H9 (cell line): ENCODE data around the gene CFDP1. TPM values are rescaled to one million over a fixed set of nuclear protein-coding genes. Genes with fewer than 3 reads are reported as not detected.

Experiments used
- DNase-seq: peaks from one replicate; pipeline ENCODE4 v3.0.0-alpha.2; 2017
- H2AFZ ChIP-seq: one replicate; pipeline ENCODE4 v1.6.1; 2013; ENCODE audit warnings: mild to moderate bottlenecking, low read length, control low read depth, moderate library complexity
- H2AK5ac ChIP-seq: 2 replicates; pipeline ENCODE4 v1.6.1; 2013; ENCODE audit warnings: low read length, control low read depth, mixed read lengths; ENCODE audit not compliant: insufficient read length
- H2BK120ac ChIP-seq: one replicate; pipeline ENCODE4 v1.6.1; 2013; ENCODE audit warnings: low read depth, mild to moderate bottlenecking, low read length, control low read depth, inconsistent platforms; ENCODE audit not compliant: poor library complexity, severe bottlenecking
- H2BK12ac ChIP-seq: 2 replicates; pipeline ENCODE4 v1.6.1; 2013; ENCODE audit warnings: low read length, control low read depth, mixed read lengths, low read depth; ENCODE audit not compliant: insufficient read length
- H2BK15ac ChIP-seq: 2 replicates; pipeline ENCODE4 v1.6.1; 2013; ENCODE audit warnings: low read depth, low read length, control low read depth
- H2BK20ac ChIP-seq: one replicate; pipeline ENCODE4 v1.6.1; 2013; ENCODE audit warnings: low read depth, mild to moderate bottlenecking, low read length, control low read depth, inconsistent platforms; ENCODE audit not compliant: poor library complexity, severe bottlenecking
- H2BK5ac ChIP-seq: 2 replicates; pipeline ENCODE4 v1.6.1; 2013; ENCODE audit warnings: low read length, control low read depth, mixed read lengths; ENCODE audit not compliant: insufficient read length
- H3K14ac ChIP-seq: 2 replicates; pipeline ENCODE4 v1.6.1; 2013; ENCODE audit warnings: low read length, control low read depth; ENCODE audit not compliant: insufficient read depth
- H3K18ac ChIP-seq: 2 replicates; pipeline ENCODE4 v1.6.1; 2013; ENCODE audit warnings: low read depth, mild to moderate bottlenecking, mixed read lengths, low read length, control low read depth; ENCODE audit not compliant: insufficient read length
- H3K23ac ChIP-seq: 2 replicates; pipeline ENCODE4 v1.6.1; 2013; ENCODE audit warnings: low read length, control low read depth, mixed read lengths, low read depth; ENCODE audit not compliant: insufficient read length
- H3K23me2 ChIP-seq: 2 replicates; pipeline ENCODE4 v1.6.1; 2013; ENCODE audit warnings: low read depth, mild to moderate bottlenecking, mixed read lengths, low read length, control low read depth; ENCODE audit not compliant: insufficient read length, poor library complexity, severe bottlenecking
- H3K27ac ChIP-seq: 2 replicates; pipeline ENCODE4 v1.5.1; 2013; ENCODE audit warnings: low read length, control low read depth, mixed read lengths, low read depth; ENCODE audit not compliant: insufficient read length
- H3K27me3 ChIP-seq: 2 replicates; pipeline ENCODE4 v1.6.1; 2013; ENCODE audit warnings: low read length, control low read depth, inconsistent platforms; ENCODE audit not compliant: insufficient read depth
- H3K4ac ChIP-seq: 2 replicates; pipeline ENCODE4 v1.6.1; 2013; ENCODE audit warnings: low read depth, mild to moderate bottlenecking, control low read depth, inconsistent platforms, low read length, moderate library complexity
- H3K4me1 ChIP-seq: 2 replicates; pipeline ENCODE4 v1.6.1; 2013; ENCODE audit warnings: low read length, control low read depth, inconsistent platforms; ENCODE audit not compliant: insufficient read depth
- H3K4me2 ChIP-seq: 2 replicates; pipeline ENCODE4 v1.6.1; 2013; ENCODE audit warnings: low read length, control low read depth, mixed read lengths; ENCODE audit not compliant: insufficient read length, insufficient read depth
- H3K56ac ChIP-seq: 2 replicates; pipeline ENCODE4 v1.6.1; 2013; ENCODE audit warnings: low read depth, mild to moderate bottlenecking, mixed read lengths, low read length, control low read depth; ENCODE audit not compliant: insufficient read length
- H3K79me1 ChIP-seq: 2 replicates; pipeline ENCODE4 v1.6.1; 2013; ENCODE audit warnings: low read depth, mild to moderate bottlenecking, moderate library complexity, low read length, control low read depth, inconsistent platforms; ENCODE audit not compliant: insufficient read depth, poor library complexity, severe bottlenecking
- H3K79me2 ChIP-seq: 2 replicates; pipeline ENCODE4 v1.6.1; 2013; ENCODE audit warnings: low read length, control low read depth, inconsistent platforms; ENCODE audit not compliant: insufficient read depth
- H3K9ac ChIP-seq: 2 replicates; pipeline ENCODE4 v1.6.1; 2013; ENCODE audit warnings: low read length, control low read depth, mixed read lengths; ENCODE audit not compliant: insufficient read length; ENCODE audit errors: extremely low read depth
- H3K9me3 ChIP-seq: one replicate; pipeline ENCODE4 v1.6.1; 2013; ENCODE audit warnings: low read depth, low read length, inconsistent platforms; ENCODE audit not compliant: control insufficient read depth
- H3T11ph ChIP-seq: one replicate; pipeline ENCODE4 v1.6.1; 2013; ENCODE audit warnings: mild to moderate bottlenecking, low read length, control low read depth, inconsistent platforms
- H4K20me1 ChIP-seq: one replicate; pipeline ENCODE4 v1.6.1; 2013; ENCODE audit not compliant: control insufficient read depth, insufficient read length, insufficient read depth
- H4K5ac ChIP-seq: 2 replicates; pipeline ENCODE4 v1.6.1; 2013; ENCODE audit warnings: low read depth, mild to moderate bottlenecking, mixed read lengths, low read length, control low read depth; ENCODE audit not compliant: insufficient read length
- H4K8ac ChIP-seq: replicated peaks from 2 replicates; pipeline ENCODE4 v1.6.1; 2013; ENCODE audit warnings: low read length, control low read depth, mixed read lengths, low read depth; ENCODE audit not compliant: insufficient read length
- H4K91ac ChIP-seq: 2 replicates; pipeline ENCODE4 v1.6.1; 2013; ENCODE audit warnings: low read depth, mild to moderate bottlenecking, moderate library complexity, mixed read lengths, low read length, control low read depth; ENCODE audit not compliant: insufficient read length
- H3K27ac Mint-ChIP-seq, 3 experiments: 2 replicates in 2 of 3; 3 replicates in 1 of 3; pipeline ENCODE4 v1.8.0; 2020 to 2021; ENCODE audit warnings: mixed read lengths in 3 of 3, mild to moderate bottlenecking in 1 of 3, moderate library complexity in 1 of 3
- H3K27me3 Mint-ChIP-seq: 2 replicates; pipeline ENCODE4 v1.8.0; 2021; ENCODE audit warnings: low read depth, mild to moderate bottlenecking, moderate library complexity, mixed read lengths
- H3K36me3 Mint-ChIP-seq, 3 experiments: 2 replicates in 2 of 3; 3 replicates in 1 of 3; pipeline ENCODE4 v1.8.0; 2020 to 2021; ENCODE audit warnings: low read depth in 3 of 3, mixed read lengths in 3 of 3; ENCODE audit not compliant: insufficient read depth in 1 of 3
- H3K4me1 Mint-ChIP-seq, 2 experiments: 2 replicates each; pipeline ENCODE4 v1.8.0; 2020; ENCODE audit warnings: mixed read lengths in 2 of 2
- H3K4me3 Mint-ChIP-seq, 2 experiments: 2 replicates in 1 of 2; 3 replicates in 1 of 2; pipeline ENCODE4 v1.8.0; 2020 to 2021; ENCODE audit warnings: mild to moderate bottlenecking in 2 of 2, mixed read lengths in 2 of 2, moderate library complexity in 1 of 2
- H3K9me3 Mint-ChIP-seq, 2 experiments: 2 replicates in 1 of 2; 3 replicates in 1 of 2; pipeline ENCODE4 v1.8.0; 2020; ENCODE audit warnings: mild to moderate bottlenecking in 2 of 2, mixed read lengths in 2 of 2, moderate library complexity in 1 of 2
- WGBS: extraction: QIAGEN DNeasy Blood & Tissue Kit; methylation state at CpG from one replicate; pipeline ENCODE4 v1.1.7; 2013; ENCODE audit warnings: missing lambda C conversion rate, low lambda C conversion rate, mixed read lengths; ENCODE audit not compliant: insufficient read length; ENCODE audit errors: extremely low coverage; 5-methylcytosine and 5-hydroxymethylcytosine counted together
- total RNA-seq: library from RNA; stranded (reverse); gene quantifications from 2 replicates; pipeline ENCODE4 v1.2.1, GENCODE V29; 2021
- TF ChIP-seq, protein P1 (sequence below): fragments of 200-600 bp; sonication (generic); conservative IDR thresholded peaks from 3 replicates; pipeline ENCODE4 v1.8.0; 2021; ENCODE audit warnings: antibody characterized with exemption, mild to moderate bottlenecking

The CFDP1 gene
- total RNA-seq, 1 experiment from 2014 or later: 89.2 TPM

DNA sequence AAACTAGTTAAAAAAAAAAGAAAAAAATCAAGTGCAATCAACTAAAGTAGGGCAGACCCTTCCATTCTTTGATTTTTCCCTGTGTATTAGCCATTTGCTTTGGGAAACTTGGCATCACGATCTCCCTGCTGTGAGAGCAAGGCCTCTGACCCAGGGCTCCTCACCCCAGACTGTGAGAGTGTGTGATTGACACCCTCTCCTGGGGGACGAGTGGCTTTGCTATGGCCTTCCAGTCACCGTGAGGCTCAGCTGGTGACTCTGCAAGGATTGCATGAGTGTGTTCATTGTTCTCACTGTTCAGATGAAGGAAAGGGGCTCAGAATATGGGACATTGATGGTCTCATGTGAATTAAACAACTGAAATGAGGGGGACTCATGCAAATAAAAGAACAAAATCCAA is 112.9 kb downstream of the CFDP1 start:
- TF ChIP-seq, protein P1, sequence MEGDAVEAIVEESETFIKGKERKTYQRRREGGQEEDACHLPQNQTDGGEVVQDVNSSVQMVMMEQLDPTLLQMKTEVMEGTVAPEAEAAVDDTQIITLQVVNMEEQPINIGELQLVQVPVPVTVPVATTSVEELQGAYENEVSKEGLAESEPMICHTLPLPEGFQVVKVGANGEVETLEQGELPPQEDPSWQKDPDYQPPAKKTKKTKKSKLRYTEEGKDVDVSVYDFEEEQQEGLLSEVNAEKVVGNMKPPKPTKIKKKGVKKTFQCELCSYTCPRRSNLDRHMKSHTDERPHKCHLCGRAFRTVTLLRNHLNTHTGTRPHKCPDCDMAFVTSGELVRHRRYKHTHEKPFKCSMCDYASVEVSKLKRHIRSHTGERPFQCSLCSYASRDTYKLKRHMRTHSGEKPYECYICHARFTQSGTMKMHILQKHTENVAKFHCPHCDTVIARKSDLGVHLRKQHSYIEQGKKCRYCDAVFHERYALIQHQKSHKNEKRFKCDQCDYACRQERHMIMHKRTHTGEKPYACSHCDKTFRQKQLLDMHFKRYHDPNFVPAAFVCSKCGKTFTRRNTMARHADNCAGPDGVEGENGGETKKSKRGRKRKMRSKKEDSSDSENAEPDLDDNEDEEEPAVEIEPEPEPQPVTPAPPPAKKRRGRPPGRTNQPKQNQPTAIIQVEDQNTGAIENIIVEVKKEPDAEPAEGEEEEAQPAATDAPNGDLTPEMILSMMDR: 0 out of 3 replicates have a peak, but pooled peaks have one; percentile 7
- no peak overlapping the region for H2AFZ ChIP-seq

More for the DNA sequence above, 112.9 kb downstream of the CFDP1 start:
- H3K4me2 ChIP-seq: no peak overlapping the region
- H3K23ac ChIP-seq: no peak overlapping the region
- H3K27me3 Mint-ChIP-seq: no peaks in the 10 kb centered on the region
- peak overlapping the region in 2 of 3 experiments; percentile 6 to 56; a peak in 2 of 7 replicates for H3K27ac Mint-ChIP-seq
- H3K4ac ChIP-seq: no peak overlapping the region
- WGBS: no CpG with 5 or more reads among the region's 3 CpGs
- no peak overlapping the region for H4K91ac ChIP-seq
- H3K18ac ChIP-seq: no peak overlapping the region
- H3K36me3 Mint-ChIP-seq: peaks cover 0 to 8% (median 2%) of the 10 kb centered on the region in 3 experiments; a peak in 4 of 7 replicates
- no peak for DNase-seq
- no peaks in the 10 kb centered on the region for H3K79me1 ChIP-seq
- H3K56ac ChIP-seq: no peak overlapping the region
- no peaks in the 10 kb centered on the region for H3K4me1 ChIP-seq
- H3K9ac ChIP-seq: no peak overlapping the region
- peaks cover 10 to 13% of the 10 kb centered on the region in 2 experiments for H3K4me1 Mint-ChIP-seq
- no peaks in the 10 kb centered on the region for H3K23me2 ChIP-seq
- H2BK5ac ChIP-seq: no peak overlapping the region
- no peak overlapping the region for H4K5ac ChIP-seq
- no peaks in the 10 kb centered on the region for H3K79me2 ChIP-seq
- no peak overlapping the region for H2BK12ac ChIP-seq
- no peak overlapping the region for H3K14ac ChIP-seq
- H2BK20ac ChIP-seq: no peak overlapping the region
- H2BK120ac ChIP-seq: no peak overlapping the region
- H3K27ac ChIP-seq: no peak overlapping the region
- H3T11ph ChIP-seq: no peak overlapping the region
- H2BK15ac ChIP-seq: no peak overlapping the region
- no peak overlapping the region for H3K4me3 Mint-ChIP-seq
- H3K27me3 ChIP-seq: no peaks in the 10 kb centered on the region
- no peaks in the 10 kb centered on the region for H3K9me3 ChIP-seq
- no peaks in the 10 kb centered on the region for H3K9me3 Mint-ChIP-seq
- no peak overlapping the region for H4K8ac ChIP-seq
- no peaks in the 10 kb centered on the region for H4K20me1 ChIP-seq
- H2AK5ac ChIP-seq: no peak overlapping the region
